H1 (cell line): ENCODE data around the gene UBE2O. TPM values are rescaled to one million over a fixed set of nuclear protein-coding genes. Genes with fewer than 3 reads are reported as not detected.

Experiments used
- CTCF ChIA-PET: fragments of 300-600 bp; sonication (Branson Sonifier 250); formaldehyde crosslinking; loops from one replicate; lab custom pipeline; 2021; ENCODE audit not compliant: partially characterized antibody; lab: Charles Lee
- POLR2A ChIA-PET: fragments of 300-600 bp; sonication (Branson Sonifier 250); formaldehyde crosslinking; loops from one replicate; lab custom pipeline; 2021; ENCODE audit warnings: inconsistent platforms; ENCODE audit not compliant: partially characterized antibody; lab: Charles Lee
- DNase-seq, 2 experiments: peaks; one replicate each; pipeline versions ENCODE4 v3.0.0 to v3.0.0-alpha.2; 2010 to 2022; ENCODE audit warnings: low spot score in 2 of 2, low read depth in 1 of 2, mixed read lengths in 1 of 2
- FAIRE-seq: peaks from 2 replicates; lab custom pipeline; 2011; peaks lifted over from hg19 to GRCh38; lab: Jason Lieb, UNC
- H2AFZ ChIP-seq: 2 replicates; pipeline ENCODE4 v1.8.1; 2012; ENCODE audit warnings: low read length, inconsistent platforms
- H2AK5ac ChIP-seq: 2 replicates; pipeline ENCODE4 v1.6.1; 2013; ENCODE audit warnings: low read depth, low read length
- H2BK120ac ChIP-seq: replicated peaks from 2 replicates; pipeline ENCODE3; 2013; ENCODE audit warnings: low read depth, low read length, inconsistent platforms
- H2BK12ac ChIP-seq: 2 replicates; pipeline ENCODE4 v1.6.1; 2013; ENCODE audit warnings: low read depth, low read length
- H2BK15ac ChIP-seq: 2 replicates; pipeline ENCODE4 v1.6.1; 2013; ENCODE audit warnings: low read length
- H2BK20ac ChIP-seq: 2 replicates; pipeline ENCODE4 v1.6.1; 2013; ENCODE audit warnings: low read length
- H2BK5ac ChIP-seq: 2 replicates; pipeline ENCODE4 v1.6.1; 2013; ENCODE audit warnings: low read depth, low read length
- H3K14ac ChIP-seq: 2 replicates; pipeline ENCODE4 v1.6.1; 2013; ENCODE audit warnings: inconsistent platforms; ENCODE audit not compliant: insufficient read length
- H3K18ac ChIP-seq: 2 replicates; pipeline ENCODE4 v1.6.1; 2013; ENCODE audit warnings: low read length; ENCODE audit errors: extremely low read depth
- H3K23ac ChIP-seq: 2 replicates; pipeline ENCODE4 v1.6.1; 2013; ENCODE audit warnings: inconsistent platforms; ENCODE audit not compliant: insufficient read length
- H3K23me2 ChIP-seq: 2 replicates; pipeline ENCODE4 v1.6.1; 2013; ENCODE audit warnings: low read depth, low read length
- H3K27ac ChIP-seq: 2 replicates; pipeline ENCODE4 v1.6.1; 2011; ENCODE audit warnings: low read depth, low read length, inconsistent platforms
- H3K27me3 ChIP-seq, 4 experiments: replicated peaks in 1 of 4; 1 replicate in 1 of 4; 2 replicates in 3 of 4; pipeline versions ENCODE4 v1.6.1 to v1.8.1; 2011 to 2013; ENCODE audit warnings: low read length in 3 of 4, mild to moderate bottlenecking in 3 of 4, inconsistent platforms in 2 of 4, mixed read lengths in 2 of 4, moderate library complexity in 1 of 4; ENCODE audit not compliant: control insufficient read depth in 3 of 4, insufficient read depth in 3 of 4; ENCODE audit errors: extremely low read depth in 1 of 4
- H3K36me3 ChIP-seq, 4 experiments: 2 replicates each; pipeline versions ENCODE4 v1.6.1 to v1.8.1; 2011 to 2013; ENCODE audit warnings: mild to moderate bottlenecking in 4 of 4, low read length in 3 of 4, moderate library complexity in 2 of 4, control low read depth in 1 of 4, inconsistent platforms in 1 of 4; ENCODE audit not compliant: insufficient read depth in 4 of 4, control insufficient read depth in 2 of 4
- H3K4ac ChIP-seq: replicated peaks from 2 replicates; pipeline ENCODE3; 2013; ENCODE audit warnings: low read length, low read depth, mixed read lengths, inconsistent platforms; ENCODE audit not compliant: insufficient read length
- H3K4me1 ChIP-seq, 4 experiments: replicated peaks in 1 of 4; 1 replicate in 1 of 4; 2 replicates in 3 of 4; pipeline versions ENCODE4 v1.6.1 to v1.8.1; 2011 to 2013; ENCODE audit warnings: low read length in 3 of 4, inconsistent platforms in 2 of 4, mixed read lengths in 1 of 4; ENCODE audit not compliant: insufficient read depth in 4 of 4, control insufficient read depth in 3 of 4
- H3K4me2 ChIP-seq, 2 experiments: 2 replicates each; pipeline versions ENCODE4 v1.6.1 to v1.8.1; 2011 to 2013; ENCODE audit warnings: low read depth in 2 of 2, low read length in 2 of 2, control low read depth in 1 of 2, inconsistent platforms in 1 of 2, mild to moderate bottlenecking in 1 of 2; ENCODE audit not compliant: insufficient read depth in 1 of 2
- H3K4me3 ChIP-seq, 4 experiments: fragments of 200-600, 300-600 bp in 1 of 4; sonication (generic), shearing (Covaris generic), sonication (Bioruptor Twin) in 1 of 4; 2 replicates each; pipeline versions ENCODE4 v1.5.1 to v1.8.1; 2011 to 2016; ENCODE audit warnings: low read length in 4 of 4, low read depth in 3 of 4, control low read depth in 2 of 4, inconsistent platforms in 2 of 4, mild to moderate bottlenecking in 2 of 4, mixed read lengths in 1 of 4, moderate library complexity in 1 of 4; ENCODE audit not compliant: insufficient read depth in 2 of 4; ENCODE audit errors: extremely low read depth in 1 of 4
- H3K56ac ChIP-seq: replicated peaks from 2 replicates; pipeline ENCODE3; 2013; ENCODE audit warnings: low read depth, mild to moderate bottlenecking, mixed read lengths, low read length, inconsistent platforms; ENCODE audit not compliant: insufficient read length
- H3K79me1 ChIP-seq: 2 replicates; pipeline ENCODE4 v1.6.1; 2013; ENCODE audit warnings: low read depth, low read length, control low read depth
- H3K79me2 ChIP-seq, 2 experiments: 2 replicates each; pipeline versions ENCODE4 v1.6.1 to v1.8.1; 2012 to 2013; ENCODE audit warnings: low read length in 2 of 2, mild to moderate bottlenecking in 2 of 2, inconsistent platforms in 1 of 2; ENCODE audit not compliant: insufficient read depth in 2 of 2, control insufficient read depth in 1 of 2
- H3K9ac ChIP-seq, 4 experiments: replicated peaks in 1 of 4; 1 replicate in 1 of 4; 2 replicates in 3 of 4; pipeline versions ENCODE4 v1.6.1 to v1.8.1; 2011 to 2013; ENCODE audit warnings: low read depth in 3 of 4, low read length in 3 of 4, control low read depth in 2 of 4, mild to moderate bottlenecking in 2 of 4, moderate library complexity in 2 of 4, inconsistent platforms in 1 of 4; ENCODE audit errors: extremely low read depth in 1 of 4
- H3K9me3 ChIP-seq, 2 experiments: 2 replicates each; pipeline versions ENCODE4 v1.6.1 to v1.8.1; 2012 to 2013; ENCODE audit warnings: mild to moderate bottlenecking in 2 of 2, moderate library complexity in 2 of 2, control low read depth in 1 of 2, inconsistent platforms in 1 of 2, low read depth in 1 of 2, low read length in 1 of 2, mixed read lengths in 1 of 2; ENCODE audit not compliant: insufficient read depth in 2 of 2
- H4K20me1 ChIP-seq, 2 experiments: replicated peaks in 1 of 2; 2 replicates each; pipeline versions ENCODE3 to v1.8.1; 2011 to 2013; ENCODE audit warnings: inconsistent platforms in 2 of 2, low read length in 2 of 2, mild to moderate bottlenecking in 1 of 2; ENCODE audit not compliant: insufficient read depth in 2 of 2, control insufficient read depth in 1 of 2
- H4K5ac ChIP-seq: 2 replicates; pipeline ENCODE4 v1.6.1; 2013; ENCODE audit warnings: low read length, low read depth, mixed read lengths, inconsistent platforms; ENCODE audit not compliant: insufficient read length
- H4K8ac ChIP-seq: 2 replicates; pipeline ENCODE4 v1.8.0; 2013; ENCODE audit warnings: mild to moderate bottlenecking, moderate library complexity, low read length, inconsistent platforms; ENCODE audit not compliant: insufficient read depth; ENCODE audit errors: extremely low read depth
- H4K91ac ChIP-seq: replicated peaks from 2 replicates; pipeline ENCODE3; 2013; ENCODE audit warnings: low read length, mixed read lengths, inconsistent platforms; ENCODE audit not compliant: insufficient read length
- BACH1 ChIP-seq: IDR thresholded peaks from 2 replicates; pipeline ENCODE4 v1.6.1; 2012; ENCODE audit warnings: low read length, improper control_type of control experiment
- BCL11A ChIP-seq, 2 experiments: IDR thresholded peaks; one replicate each; pipeline ENCODE4 v1.6.1; 2011; ENCODE audit warnings: low read depth in 2 of 2, low read length in 2 of 2, mild to moderate bottlenecking in 2 of 2
- CEBPB ChIP-seq: IDR thresholded peaks from 2 replicates; pipeline ENCODE4 v1.6.1; 2012; ENCODE audit warnings: low read depth, low read length
- CHD2 ChIP-seq: IDR thresholded peaks from 2 replicates; pipeline ENCODE4 v1.6.1; 2012; ENCODE audit warnings: low read length, improper control_type of control experiment
- CTCF ChIP-seq, 3 experiments: IDR thresholded peaks; 1 replicate in 2 of 3; 2 replicates in 1 of 3; pipeline versions ENCODE4 v1.5.1 to v1.6.1; 2011; ENCODE audit warnings: low read length in 3 of 3, mild to moderate bottlenecking in 3 of 3, inconsistent platforms in 2 of 3, low read depth in 1 of 3, moderate library complexity in 1 of 3; ENCODE audit not compliant: insufficient read depth in 1 of 3; ENCODE audit errors: control extremely low read depth in 1 of 3
- EGR1 ChIP-seq: IDR thresholded peaks from 2 replicates; pipeline ENCODE4 v1.6.1; 2011; ENCODE audit warnings: low read depth, low read length, borderline replicate concordance
- KDM5A ChIP-seq: fragments of 200-600 bp; IDR thresholded peaks from 2 replicates; pipeline ENCODE4 v1.7.1; 2012; ENCODE audit warnings: mild to moderate bottlenecking, low read length, inconsistent platforms, mixed read lengths
- POLR2AphosphoS5 ChIP-seq: IDR thresholded peaks from 2 replicates; pipeline ENCODE4 v1.6.1; 2011; ENCODE audit warnings: low read depth, low read length
- TCF12 ChIP-seq: IDR thresholded peaks from 2 replicates; pipeline ENCODE4 v1.6.1; 2011; ENCODE audit warnings: low read depth, mild to moderate bottlenecking, low read length
- YY1 ChIP-seq: IDR thresholded peaks from 2 replicates; pipeline ENCODE4 v1.6.1; 2011; ENCODE audit warnings: low read depth, mild to moderate bottlenecking, low read length
- WGBS, 2 experiments: shearing (Covaris generic) in 1 of 2; methylation state at CpG; one replicate each; pipeline versions ENCODE4 v1.1.6 to v1.1.7; 2013 to 2015; ENCODE audit warnings: low lambda C conversion rate in 2 of 2, mixed read lengths in 2 of 2, inconsistent platforms in 1 of 2, low coverage in 1 of 2, missing lambda C conversion rate in 1 of 2; ENCODE audit not compliant: insufficient replicate concordance in 2 of 2, insufficient coverage in 1 of 2, insufficient read length in 1 of 2; ENCODE audit errors: extremely low coverage in 1 of 2, missing lambda C conversion rate in 1 of 2; 5-methylcytosine and 5-hydroxymethylcytosine counted together
- polyA plus RNA-seq, 7 experiments: library from polyadenylated mRNA; depleted of rRNA in 3 of 7; stranded (reverse) in 5 of 7; unstranded in 2 of 7; fragments of >200 nt in 5 of 7; fragments of 200-250 nt in 2 of 7; gene quantifications; 1 replicate in 5 of 7; 2 replicates in 1 of 7; 4 replicates in 1 of 7; pipeline versions ENCODE4 v1.2.1 to v1.2.3, GENCODE V29; 2011 to 2013; ENCODE audit warnings: missing spikeins in 2 of 7, mixed read lengths in 2 of 7
- total RNA-seq: library from RNA; stranded (reverse); fragmentation: NEBNext Ultra II Directional; extraction: Animal tissue kit (Norgen Biotek cat#: 25700); gene quantifications from 2 replicates; pipeline ENCODE4 v1.2.1, GENCODE V29; 2021

Gene UBE2O
- total and polyA plus RNA-seq, 2 of the 8 experiments (the other 6 are each of a cell fraction or from before 2014, with no cell fraction given): 24.4 to 63.0 TPM

- POLR2A ChIA-PET: interaction anchor here (1.4 to 1.7 kb wide), 3 partner anchors 8 to 61 kb away, joined by 3 to 6 read pairs (median 5); partner anchors contain the start of genes SPHK1 and UBE2O
- peaks cover 34 to 66% (median 62%) of the 10 kb centered on the region in 4 experiments for H3K4me1 ChIP-seq
- H3K4me2 ChIP-seq: peak overlapping the region; percentile 56 to 65
- H2BK20ac ChIP-seq: 0 out of 2 replicates have a peak overlapping the region, but pooled peaks have one; percentile 13
- no peak overlapping the region for H3K23ac ChIP-seq
- CTCF ChIA-PET: interaction anchor here (0.8 to 3.2 kb wide), 8 partner anchors 12 to 147 kb away, joined by 4 to 20 read pairs (median 7); no protein-coding TSS in a partner anchor
- H3K18ac ChIP-seq: peak overlapping the region; percentile 61; the same call in 1 of the 2 replicates
- no peak overlapping the region for H4K91ac ChIP-seq
- H3K36me3 ChIP-seq: no peaks in the 10 kb centered on the region
- H4K8ac ChIP-seq: no peak overlapping the region
- 0 out of 2 replicates have a peak overlapping the region, but pooled peaks have one; percentile 77 for H2AK5ac ChIP-seq
- FAIRE-seq (no peak), DNase-seq (no peak)
- H3K27me3 ChIP-seq: no peaks in the 10 kb centered on the region
- H3K14ac ChIP-seq: no peak overlapping the region
- no peaks in the 10 kb centered on the region for H3K23me2 ChIP-seq
- peak overlapping the region; percentile 16 for H3K27ac ChIP-seq
- H2BK120ac ChIP-seq: no peak overlapping the region
- peaks cover 15 to 29% of the 10 kb centered on the region in 2 experiments for H4K20me1 ChIP-seq
- H2BK12ac ChIP-seq: 0 out of 2 replicates have a peak overlapping the region, but pooled peaks have one; percentile 75
- H3K56ac ChIP-seq: no peak overlapping the region
- peak overlapping the region; percentile 81; the same call in 1 of the 2 replicates for H2BK5ac ChIP-seq
- no peaks in the 10 kb centered on the region for H3K9me3 ChIP-seq
- H4K5ac ChIP-seq: no peak overlapping the region
- no peak overlapping the region for H3K4ac ChIP-seq
- 31% methylated on average over 10 of the region's 10 CpGs; no CpG with 5 or more reads in 1 of the 2 experiments for WGBS, 2 experiments
- H3K79me1 ChIP-seq: peaks cover 12% of the 10 kb centered on the region
- H2AFZ ChIP-seq: no peak overlapping the region
- H3K9ac ChIP-seq: peak overlapping the region in 1 of 4 experiments; percentile 9; a peak in 1 of 7 replicates
- no peak overlapping the region for H2BK15ac ChIP-seq
- H3K79me2 ChIP-seq: peaks cover 32 to 93% of the 10 kb centered on the region in 2 experiments
- H3K4me3 ChIP-seq: peak overlapping the region in 1 of 4 experiments; percentile 31; a peak in 3 of 8 replicates
- TF ChIP-seq CHD2: no peak
- TF ChIP-seq KDM5A: no peak
- TF ChIP-seq EGR1: no peak
- TF ChIP-seq TCF12: no peak
- no peak for TF ChIP-seq YY1
- TF ChIP-seq CEBPB: peak; percentile 64; the same call in 1 of the 2 replicates
- TF ChIP-seq POLR2AphosphoS5: no peak
- no peak for TF ChIP-seq CTCF (IDR thresholded peaks at IDR 0.05; ENCODE audit: control extremely low read depth in 1 of 3, insufficient read depth in 1 of 3, low read depth in 1 of 3, low read length in 3 of 3)
- no peak for TF ChIP-seq BACH1
- TF ChIP-seq BCL11A (IDR thresholded peaks at IDR 0.05; ENCODE audit: low read depth in 2 of 2, low read length in 2 of 2): no peak
These were observed 7.1 kb downstream of the UBE2O start for GRCh38 chr17:76445697-76446448.
